NCI-H187 (cell line): ENCODE results near the gene GDF10.

Experiments
- DNase-seq, 2 experiments: peaks; one replicate each; lab custom pipeline; 2025; lab: John Stamatoyannopoulos, UW

The GDF10 gene

DNA sequence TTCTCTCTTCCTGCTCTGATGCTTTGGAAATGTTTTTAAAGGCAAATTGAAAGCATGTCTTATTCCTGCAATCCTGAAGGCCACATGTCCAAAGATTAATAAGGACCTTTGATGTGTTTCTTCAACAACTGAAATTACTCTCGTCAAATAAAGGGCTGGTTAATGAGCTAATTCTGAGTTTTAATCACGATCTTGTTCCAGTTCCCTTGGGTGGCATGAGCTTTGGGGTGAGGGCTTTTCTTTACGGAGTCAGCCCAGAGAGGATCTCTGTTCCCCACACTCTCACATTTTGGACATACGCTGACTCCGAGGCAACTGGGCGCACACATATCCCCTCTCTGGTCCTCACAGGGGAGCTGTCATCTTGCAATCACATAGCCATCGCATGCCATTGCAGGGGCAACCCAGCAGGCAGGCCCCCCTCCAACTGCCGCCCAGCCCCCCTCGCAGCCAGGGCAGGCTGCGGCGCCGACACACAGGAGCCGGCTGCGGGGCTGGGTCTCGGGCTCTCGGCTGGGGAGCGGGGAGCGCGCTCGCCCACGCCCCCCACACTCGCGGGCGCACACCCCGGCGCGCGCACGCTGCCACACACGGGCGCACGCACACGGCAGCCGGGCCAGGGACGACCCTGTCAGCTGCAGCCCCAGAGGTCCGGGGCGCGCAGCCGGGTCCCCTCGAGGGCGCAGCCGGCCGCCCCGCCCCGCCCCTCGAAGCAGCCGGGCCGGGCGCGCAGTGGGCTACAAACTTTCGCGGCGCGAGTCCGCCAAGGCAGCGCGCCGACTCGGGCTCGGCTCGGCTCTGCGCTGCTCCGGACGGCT, at the start of gene GDF10:
Gene GDF10 (plus strand): TSS at position 587 of the 818 bp plus-strand sequence. CDS start 455 bp downstream, outside the sequence.
- no peak for DNase-seq

DNA sequence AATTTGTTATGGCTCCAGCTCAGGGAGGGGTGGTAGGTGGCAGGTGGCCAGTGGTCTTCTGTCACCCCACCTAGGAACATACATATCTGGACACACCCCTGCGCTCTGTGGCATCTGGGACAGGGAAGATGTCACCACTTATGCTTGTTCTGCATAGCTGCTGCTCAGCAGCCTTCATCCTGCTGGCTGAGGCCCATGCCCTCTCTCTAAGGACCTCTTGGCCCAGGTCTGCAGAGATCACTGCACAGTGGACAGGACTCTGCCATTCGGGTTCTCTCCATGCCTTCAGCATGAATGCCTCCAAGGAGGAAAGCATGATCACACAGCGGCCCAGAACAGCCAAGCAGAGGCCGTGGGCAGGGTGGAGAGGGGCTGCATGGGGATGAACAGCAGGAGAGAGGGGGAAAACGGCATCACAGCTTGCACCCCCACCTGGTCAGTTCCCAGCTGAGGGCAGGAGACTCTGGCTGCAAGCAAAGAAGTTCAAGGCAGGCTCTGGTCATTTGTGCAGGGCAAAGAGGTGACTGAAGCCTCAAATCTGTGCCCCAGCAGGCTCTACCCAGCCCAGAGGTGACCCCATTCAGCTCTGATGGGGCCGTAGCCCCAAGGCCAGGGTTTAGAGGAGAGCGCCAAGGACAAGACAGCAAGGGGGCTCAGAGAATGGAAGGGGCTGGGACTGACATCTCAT, 47.8 kb upstream of the GDF10 start:
- DNase-seq: no peak

- no peak for DNase-seq
Observed at GRCh38 chr10:47253030-47253637, 46.9 kb upstream of the GDF10 start.

- DNase-seq: no peak
Observed at GRCh38 chr10:47253651-47254375, 46.2 kb upstream of the GDF10 start.

DNA sequence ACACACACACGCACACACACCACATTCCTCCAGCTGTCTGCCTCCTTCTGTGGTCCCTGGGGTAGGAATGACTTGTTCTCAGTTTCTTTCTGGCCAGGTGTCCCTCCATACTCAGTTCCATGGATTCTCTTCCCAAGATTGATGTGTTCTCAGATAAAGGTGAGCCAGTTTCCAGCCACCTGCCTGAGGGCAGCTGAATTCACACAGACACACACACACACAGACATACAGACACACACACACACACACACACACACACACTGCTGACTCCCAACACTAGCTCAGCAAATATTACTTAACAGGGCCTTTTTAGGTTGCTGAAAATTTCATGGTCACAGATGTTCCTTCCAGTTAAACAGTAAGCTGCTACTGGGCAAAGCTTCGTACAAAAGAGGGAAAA, 45.4 kb upstream of the GDF10 start:
- no peak for DNase-seq

- DNase-seq: no peak
Observed at GRCh38 chr10:47255033-47255813, 44.8 kb upstream of the GDF10 start.

GRCh38 chr10:47255866-47256265, 44.1 kb upstream of the GDF10 start:
- DNase-seq: no peak

DNA sequence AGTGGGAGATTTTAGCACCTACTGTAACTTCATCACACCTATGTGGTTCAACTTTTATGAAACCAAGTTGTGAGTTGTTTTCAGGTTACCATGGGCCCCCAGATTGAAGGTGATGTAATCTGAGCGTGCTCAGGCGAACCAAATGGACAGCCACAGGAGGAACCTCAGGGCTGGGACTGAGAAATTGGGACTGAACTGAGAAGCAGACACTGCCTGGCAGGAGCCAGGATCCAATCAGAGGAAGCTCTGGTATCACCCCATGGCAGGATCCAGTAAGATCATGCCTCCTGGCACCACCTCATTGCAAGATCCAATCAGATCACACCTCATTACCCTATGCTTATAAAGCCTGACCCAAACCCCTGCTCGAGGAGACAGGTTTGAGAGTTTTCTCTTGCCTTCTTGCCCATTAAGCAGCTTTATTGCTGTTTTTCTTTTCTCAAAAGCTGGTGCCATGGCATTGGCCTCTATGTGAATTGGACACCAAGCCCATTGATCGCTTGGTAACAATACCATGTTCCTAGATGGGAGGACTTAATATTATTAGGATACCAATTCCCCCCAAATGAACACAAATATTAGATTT, 43.2 kb upstream of the GDF10 start:
- DNase-seq: no peak

DNA sequence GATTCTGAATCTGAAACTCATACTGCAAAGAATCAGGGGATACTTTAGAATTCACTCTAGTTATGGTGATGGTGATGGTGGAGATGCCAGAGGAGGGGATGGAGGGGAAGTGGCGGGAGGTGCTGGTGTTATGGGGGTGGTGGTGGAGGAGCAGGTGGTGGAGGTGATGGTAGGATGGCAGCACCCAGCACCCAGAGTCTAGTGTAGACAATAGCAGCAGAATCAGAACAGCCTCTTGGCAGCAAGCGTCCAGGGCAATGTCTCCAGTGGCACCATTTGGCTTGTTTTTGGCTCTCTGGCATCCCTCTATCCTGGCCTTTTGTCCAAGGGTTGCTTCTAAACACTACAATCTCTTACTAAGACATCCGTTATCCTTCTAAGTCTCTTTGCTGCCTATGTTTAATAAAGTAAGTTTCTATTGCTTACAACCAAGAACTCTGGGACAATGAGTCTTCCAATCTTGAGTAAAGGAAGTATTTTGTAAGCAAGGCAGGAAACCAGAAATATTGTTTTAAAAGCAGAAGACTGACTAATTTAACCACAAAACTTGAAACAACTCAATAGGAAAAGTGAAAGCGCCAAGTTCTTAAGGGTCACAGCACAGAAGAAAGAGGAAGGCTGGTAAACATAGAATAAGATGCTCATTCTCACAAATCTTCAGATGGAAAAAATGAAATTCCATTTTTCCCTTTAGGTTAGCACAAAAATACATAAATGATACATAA, 42.4 kb upstream of the GDF10 start:
- DNase-seq: no peak

- DNase-seq: no peak
Observed at GRCh38 chr10:47258921-47259320, 41.1 kb upstream of the GDF10 start.

GRCh38 chr10:47259466-47259865, 40.5 kb upstream of the GDF10 start:
- DNase-seq: no peak

- DNase-seq: no peak
Observed at GRCh38 chr10:47260505-47261111, 39.4 kb upstream of the GDF10 start.

GRCh38 chr10:47261121-47261520, 38.9 kb upstream of the GDF10 start:
- no peak for DNase-seq

DNA sequence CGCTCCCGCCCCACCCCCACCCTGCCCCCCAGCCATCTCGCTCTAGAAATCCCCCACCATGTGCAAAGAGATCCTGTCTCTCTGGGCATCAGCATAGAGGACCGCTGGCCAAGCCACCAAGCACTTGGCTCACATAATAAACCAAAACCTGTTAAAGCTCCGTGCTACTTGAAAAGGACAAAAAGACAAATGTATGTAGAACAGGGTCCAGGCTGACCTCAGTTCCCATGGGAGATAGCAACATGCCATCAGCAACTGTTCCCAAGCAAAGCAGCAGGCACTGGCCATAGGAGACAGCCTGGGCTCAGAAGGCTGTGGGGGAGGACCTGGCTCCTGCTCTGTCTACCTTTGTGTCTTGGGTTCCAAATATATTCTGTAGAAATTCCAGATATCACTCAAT, 38.4 kb upstream of the GDF10 start:
- no peak for DNase-seq

GRCh38 chr10:47262606-47263533, 37.1 kb upstream of the GDF10 start:
- DNase-seq: no peak

DNA sequence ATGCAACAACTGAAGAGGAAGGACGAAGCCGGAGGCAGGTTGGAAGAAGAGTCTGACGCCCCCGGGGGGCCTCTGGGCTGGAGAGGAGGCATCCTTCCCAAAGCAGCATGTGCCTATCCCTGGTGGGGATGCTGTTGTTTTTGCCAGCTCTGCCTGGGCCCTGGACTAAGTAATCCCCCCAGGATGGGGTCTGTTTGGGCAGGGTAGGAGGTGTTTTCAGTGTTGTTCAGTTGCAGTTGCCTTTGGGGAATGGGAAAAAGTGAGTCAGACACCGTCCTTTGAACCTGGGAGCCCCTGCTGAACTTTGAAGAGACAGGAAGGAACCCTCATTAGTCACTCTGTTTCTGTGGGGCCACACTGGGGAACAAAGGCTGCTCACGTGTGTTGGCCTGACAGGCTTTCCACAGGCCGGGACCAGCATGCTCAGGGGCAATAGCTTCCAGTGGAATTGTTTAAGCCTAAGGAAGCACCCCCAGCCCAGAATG, 35.2 kb upstream of the GDF10 start:
- DNase-seq: no peak

DNA sequence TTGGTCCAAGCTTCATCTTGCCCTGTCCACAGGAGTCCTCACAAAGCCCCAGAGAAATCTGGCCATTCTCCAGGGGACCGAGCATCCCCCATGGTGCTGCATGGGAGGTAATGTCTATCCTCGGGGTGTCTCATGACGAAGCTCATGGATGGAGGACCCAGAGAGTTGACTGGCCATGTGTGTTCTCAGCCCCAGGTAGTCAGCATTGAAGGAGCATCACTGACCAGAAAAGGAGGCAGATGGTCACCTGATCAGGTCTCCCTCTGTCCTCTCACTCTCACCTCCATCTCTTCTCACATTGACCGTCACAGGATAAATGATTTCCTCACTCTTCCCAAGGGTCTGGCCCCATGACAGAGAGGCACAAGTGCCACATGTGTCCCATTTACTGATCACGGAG, 33.4 kb upstream of the GDF10 start:
- DNase-seq: no peak

DNA sequence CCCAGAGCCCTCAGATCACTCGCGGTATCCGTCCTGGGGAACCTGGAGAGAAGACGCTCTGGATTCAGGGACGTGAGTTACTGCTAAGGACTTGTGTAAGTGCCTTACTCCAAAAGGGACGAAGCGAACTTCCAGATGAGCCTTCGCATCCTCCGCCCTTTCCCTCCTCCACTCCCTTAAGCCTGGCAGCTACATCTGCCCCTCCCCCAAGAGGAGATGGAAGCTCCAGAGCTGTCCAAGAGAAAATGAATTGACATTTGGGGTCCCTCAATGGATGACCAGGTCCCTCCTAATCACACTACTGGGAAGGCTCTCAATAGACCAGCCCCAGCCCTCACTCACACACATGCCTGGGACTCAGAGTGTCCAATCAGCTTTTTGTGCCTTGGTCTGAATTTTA, 31.3 kb upstream of the GDF10 start:
- no peak for DNase-seq

DNA sequence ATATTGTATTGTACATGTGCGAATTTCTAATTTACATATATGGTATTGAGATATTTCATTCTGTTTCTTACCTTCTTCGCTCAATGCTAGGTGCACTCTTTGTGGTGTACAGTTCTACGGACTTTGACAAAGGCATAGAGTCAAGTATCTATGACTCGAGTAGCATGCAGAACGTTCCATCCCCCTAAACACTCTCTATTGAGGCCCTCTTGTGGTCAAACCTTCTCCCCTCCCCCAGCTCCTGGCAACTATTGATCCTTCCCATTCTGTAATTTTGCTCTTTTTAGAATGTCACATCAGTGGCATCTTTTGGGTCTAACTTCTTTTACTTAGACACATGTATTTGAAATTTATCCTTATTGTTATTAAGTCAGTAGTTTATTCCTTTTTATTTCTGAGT, 30.7 kb upstream of the GDF10 start:
- no peak for DNase-seq
